Measurements from ENCODE around the gene LATS2. TPM values are rescaled to one million over a fixed set of nuclear protein-coding genes. Genes with fewer than 3 reads are reported as not detected.

The LATS2 gene
- total RNA-seq, 6 experiments from 2014 or later = 6.8 to 12.8 (median 8.7) TPM

GRCh38 chr13:21074546-21074945 is 13.2 kb upstream of the LATS2 start:
- H3K27me3 ChIP-seq = no peaks in the 10 kb centered on the region
- 49% methylated on average over 10 of the region's 10 CpGs for WGBS (ENCODE audit: insufficient coverage, low coverage, low lambda C conversion rate, missing lambda C conversion rate)
- ATAC-seq = peak in 3 of 4 donors; percentile 7 to 29 (median 20)
- H3K9me3 ChIP-seq = no peaks in the 10 kb centered on the region
- no peak for TF ChIP-seq CTCF (IDR thresholded peaks at IDR 0.05)
- TF ChIP-seq POLR2A (IDR thresholded peaks at IDR 0.05) = no peak
- peak overlapping the region in 1 of 3 donors; percentile 51 for H3K27ac ChIP-seq
- peaks cover 0 to 10% (median 3%) of the 10 kb centered on the region in 4 donors for H3K4me1 ChIP-seq
- H3K4me3 ChIP-seq = no peak overlapping the region
- intact Hi-C loops (cut with DNase I) = loop anchor here in 1 of 2 donors (10.0 kb wide), 1 partner anchor 60 kb away; no protein-coding TSS in a partner anchor
- no peaks in the 10 kb centered on the region for H3K36me3 ChIP-seq
- no peak for DNase-seq

DNA sequence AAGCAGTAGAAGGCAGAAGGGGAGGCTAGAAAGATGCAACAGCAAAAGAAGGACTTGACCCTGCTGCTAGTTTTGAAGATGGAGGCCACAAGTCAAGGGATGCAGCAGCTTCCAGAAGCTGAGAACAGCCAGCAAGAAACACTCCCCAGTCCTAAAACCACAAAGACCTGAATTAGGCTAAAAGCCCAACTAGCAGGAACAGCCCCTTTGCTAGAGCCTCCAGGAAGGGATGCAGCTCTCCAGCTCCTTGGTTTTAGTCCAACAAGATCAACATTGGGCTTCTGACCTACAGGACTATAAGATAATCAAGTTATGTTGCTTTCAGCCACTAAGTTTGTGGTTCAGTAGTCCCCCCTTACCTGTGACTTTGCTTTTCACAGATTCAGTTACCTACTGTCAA is 10.5 kb upstream of the LATS2 start:
- intact Hi-C loops (cut with DNase I) = loop anchor here in 1 of 2 donors (10.0 kb wide), 1 partner anchor 63 kb away; no protein-coding TSS in a partner anchor
- ATAC-seq (no peak), DNase-seq (no peak)
- Histone ChIP-seq H3K4me1 (peaks cover 0 to 15% (median 5%) of the 10 kb centered on the region in 4 donors), H3K27ac (no peak overlapping the region), H3K4me3 (no peak overlapping the region), H3K9me3 (no peaks in the 10 kb centered on the region), H3K36me3 (no peaks in the 10 kb centered on the region), H3K27me3 (no peaks in the 10 kb centered on the region)
- TF ChIP-seq POLR2A (IDR thresholded peaks at IDR 0.05) (no peak), CTCF (IDR thresholded peaks at IDR 0.05) (no peak)

DNA sequence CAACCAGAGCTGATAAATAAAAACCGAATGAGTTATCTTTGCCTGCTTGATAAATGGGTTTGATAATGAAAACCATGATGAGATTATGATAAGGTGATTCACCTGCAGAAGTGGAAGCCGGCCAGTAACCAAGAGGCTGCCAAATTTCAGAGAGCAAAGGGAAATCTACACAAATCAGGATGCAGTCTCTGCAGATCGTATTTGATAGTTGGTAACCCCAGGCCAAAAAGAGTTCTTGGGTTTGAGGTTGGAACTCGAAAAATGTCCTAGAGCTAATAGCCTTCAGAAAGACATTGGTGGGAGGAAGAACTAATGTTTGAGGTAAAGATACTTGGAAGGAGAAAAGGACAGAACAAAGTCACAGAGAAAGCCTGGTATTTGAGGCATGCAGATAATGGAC is 9.6 kb upstream of the LATS2 start:
- Histone ChIP-seq H3K9me3 (no peaks in the 10 kb centered on the region), H3K27me3 (no peaks in the 10 kb centered on the region), H3K4me1 (peaks cover 0 to 15% (median 5%) of the 10 kb centered on the region in 4 donors), H3K27ac (no peak overlapping the region), H3K4me3 (no peak overlapping the region), H3K36me3 (no peaks in the 10 kb centered on the region)
- intact Hi-C loops (cut with DNase I) = loop anchor here in 1 of 2 donors (10.0 kb wide), 1 partner anchor 64 kb away; no protein-coding TSS in a partner anchor
- DNase-seq (no peak), ATAC-seq (peak in 3 of 4 donors; percentile 35 to 38 (median 35))
- 26% methylated on average over 4 of the region's 4 CpGs for WGBS (ENCODE audit: insufficient coverage, low coverage, low lambda C conversion rate, missing lambda C conversion rate)
- TF ChIP-seq POLR2A (IDR thresholded peaks at IDR 0.05) = no peak
- TF ChIP-seq CTCF (IDR thresholded peaks at IDR 0.05) = no peak

DNA sequence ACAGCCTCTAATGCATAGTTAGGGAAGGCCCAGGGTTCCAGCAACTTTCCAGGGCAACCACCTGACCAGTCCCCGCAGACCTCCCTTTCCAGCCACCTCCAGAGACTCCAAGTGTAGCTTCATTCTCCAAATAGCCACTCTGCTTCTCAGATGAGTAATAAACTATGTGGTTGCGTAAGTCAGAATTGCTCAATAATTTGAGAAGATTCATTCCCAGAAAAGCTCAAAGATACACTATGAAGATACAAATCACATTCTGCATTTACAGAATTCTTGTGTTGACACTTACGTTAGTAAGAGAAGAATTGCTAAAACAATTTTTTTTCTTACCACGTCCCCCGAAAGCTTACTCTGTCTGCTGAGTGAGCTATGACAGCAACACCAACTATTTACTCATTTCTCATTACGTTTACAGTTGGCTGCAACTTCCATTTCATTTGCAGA is 8.2 kb upstream of the LATS2 start:
- peak; percentile 62 to 84 (median 80) for ATAC-seq
- Histone ChIP-seq H3K4me1 (peaks cover 0 to 10% (median 5%) of the 10 kb centered on the region in 4 donors), H3K36me3 (no peaks in the 10 kb centered on the region), H3K4me3 (no peak overlapping the region), H3K9me3 (no peaks in the 10 kb centered on the region), H3K27ac (no peak overlapping the region), H3K27me3 (no peaks in the 10 kb centered on the region)
- DNase-seq = no peak
- WGBS (ENCODE audit: insufficient coverage, low coverage, low lambda C conversion rate, missing lambda C conversion rate) = 16% methylated on average over 6 of the region's 6 CpGs
- intact Hi-C loops (cut with DNase I) = loop anchor here in 1 of 2 donors (10.0 kb wide), 1 partner anchor 65 kb away; no protein-coding TSS in a partner anchor
- TF ChIP-seq CTCF (IDR thresholded peaks at IDR 0.05) (no peak), POLR2A (IDR thresholded peaks at IDR 0.05) (no peak)
